HL-60 (cell line): Measurements from ENCODE around the gene PTPRD.

Source experiments
- DNase-seq, 2 experiments: peaks; one replicate each; pipeline ENCODE4 v3.0.0-alpha.2; 2010 to 2020; ENCODE audit warnings: low read depth in 1 of 2, low spot score in 1 of 2
- H3K27ac ChIP-seq: fragments of 250-450 bp; sonication (Bioruptor Pico); replicated peaks from 2 replicates; pipeline ENCODE4 v1.5.1; 2020; ENCODE audit warnings: mild to moderate bottlenecking, moderate library complexity
- H3K27me3 ChIP-seq: fragments of 250-450 bp; sonication (Bioruptor Pico); 2 replicates; pipeline ENCODE4 v1.5.1; 2021; ENCODE audit warnings: mild to moderate bottlenecking, moderate library complexity; ENCODE audit not compliant: insufficient read depth, poor library complexity, severe bottlenecking
- H3K4me3 ChIP-seq: replicated peaks from 2 replicates; pipeline ENCODE4 v1.5.1; 2011; ENCODE audit warnings: mild to moderate bottlenecking, control low read depth, low read length; ENCODE audit not compliant: insufficient read depth
- CTCF ChIP-seq: IDR thresholded peaks from one replicate; pipeline ENCODE4 v1.5.1; 2011; ENCODE audit warnings: low read length, control low read depth, inconsistent platforms; ENCODE audit not compliant: insufficient read depth
- GABPA ChIP-seq: IDR thresholded peaks from 2 replicates; pipeline ENCODE4 v1.6.1; 2012; ENCODE audit warnings: low read depth
- POLR2AphosphoS5 ChIP-seq: IDR thresholded peaks from 2 replicates; pipeline ENCODE4 v1.6.1; 2012; ENCODE audit warnings: low read depth
- SPI1 ChIP-seq: IDR thresholded peaks from 2 replicates; pipeline ENCODE4 v1.6.1; 2012; ENCODE audit warnings: low read depth, mild to moderate bottlenecking, borderline replicate concordance
- TF ChIP-seq, protein P1 (sequence below): IDR thresholded peaks from 2 replicates; pipeline ENCODE4 v1.6.1; 2012; ENCODE audit warnings: low read depth; ENCODE audit not compliant: insufficient replicate concordance

PTPRD gene

GRCh38 chr9:8268881-8269280 lies 2343.9 kb downstream of the PTPRD start:
- H3K27ac ChIP-seq: no peak overlapping the region

DNA sequence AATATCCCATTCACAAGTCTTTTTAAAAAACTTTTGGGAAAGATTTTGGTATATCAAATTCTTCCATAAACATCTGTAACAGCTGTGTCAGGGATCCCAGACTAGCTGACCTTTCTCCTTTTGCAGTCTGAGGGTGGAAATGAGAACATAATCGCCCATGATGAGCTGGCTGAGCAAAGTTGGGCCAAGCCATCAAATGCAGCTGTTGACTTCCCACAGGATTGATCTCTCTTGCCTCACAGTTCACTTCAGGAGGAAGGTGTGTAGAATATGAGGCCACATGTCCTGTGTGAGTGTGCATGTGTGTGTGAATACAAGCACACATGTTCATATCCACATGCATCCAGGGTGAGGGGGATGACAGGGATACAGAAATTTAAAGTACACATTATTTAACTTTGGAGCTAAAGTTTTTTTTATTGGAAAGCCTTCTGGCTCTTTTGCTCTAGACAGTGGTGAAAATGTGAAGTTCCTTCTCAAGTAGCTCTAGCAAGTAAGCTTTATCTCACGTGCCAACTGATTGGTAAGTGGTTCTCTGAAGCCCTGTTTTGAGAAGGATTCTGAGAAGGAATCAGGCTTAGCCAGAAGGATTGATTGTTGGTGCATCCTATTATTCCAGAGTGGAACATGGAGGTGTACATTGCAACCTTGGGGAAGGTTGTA lies 2344.5 kb downstream of the PTPRD start:
- TF ChIP-seq, protein P1, sequence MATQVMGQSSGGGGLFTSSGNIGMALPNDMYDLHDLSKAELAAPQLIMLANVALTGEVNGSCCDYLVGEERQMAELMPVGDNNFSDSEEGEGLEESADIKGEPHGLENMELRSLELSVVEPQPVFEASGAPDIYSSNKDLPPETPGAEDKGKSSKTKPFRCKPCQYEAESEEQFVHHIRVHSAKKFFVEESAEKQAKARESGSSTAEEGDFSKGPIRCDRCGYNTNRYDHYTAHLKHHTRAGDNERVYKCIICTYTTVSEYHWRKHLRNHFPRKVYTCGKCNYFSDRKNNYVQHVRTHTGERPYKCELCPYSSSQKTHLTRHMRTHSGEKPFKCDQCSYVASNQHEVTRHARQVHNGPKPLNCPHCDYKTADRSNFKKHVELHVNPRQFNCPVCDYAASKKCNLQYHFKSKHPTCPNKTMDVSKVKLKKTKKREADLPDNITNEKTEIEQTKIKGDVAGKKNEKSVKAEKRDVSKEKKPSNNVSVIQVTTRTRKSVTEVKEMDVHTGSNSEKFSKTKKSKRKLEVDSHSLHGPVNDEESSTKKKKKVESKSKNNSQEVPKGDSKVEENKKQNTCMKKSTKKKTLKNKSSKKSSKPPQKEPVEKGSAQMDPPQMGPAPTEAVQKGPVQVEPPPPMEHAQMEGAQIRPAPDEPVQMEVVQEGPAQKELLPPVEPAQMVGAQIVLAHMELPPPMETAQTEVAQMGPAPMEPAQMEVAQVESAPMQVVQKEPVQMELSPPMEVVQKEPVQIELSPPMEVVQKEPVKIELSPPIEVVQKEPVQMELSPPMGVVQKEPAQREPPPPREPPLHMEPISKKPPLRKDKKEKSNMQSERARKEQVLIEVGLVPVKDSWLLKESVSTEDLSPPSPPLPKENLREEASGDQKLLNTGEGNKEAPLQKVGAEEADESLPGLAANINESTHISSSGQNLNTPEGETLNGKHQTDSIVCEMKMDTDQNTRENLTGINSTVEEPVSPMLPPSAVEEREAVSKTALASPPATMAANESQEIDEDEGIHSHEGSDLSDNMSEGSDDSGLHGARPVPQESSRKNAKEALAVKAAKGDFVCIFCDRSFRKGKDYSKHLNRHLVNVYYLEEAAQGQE: no peak
- no peak for TF ChIP-seq POLR2AphosphoS5
- no peak for DNase-seq
- Histone ChIP-seq H3K27ac (no peak overlapping the region), H3K27me3 (no peaks in the 10 kb centered on the region), H3K4me3 (no peak overlapping the region)

More at GRCh38 chr9:8268881-8269280, 2343.9 kb downstream of the PTPRD start:
- DNase-seq: no peak
- no peak for TF ChIP-seq POLR2AphosphoS5
- TF ChIP-seq GABPA: no peak
- no peak for TF ChIP-seq SPI1
- no peak for TF ChIP-seq CTCF
- TF ChIP-seq, protein P1: no peak
- Histone ChIP-seq H3K27me3 (no peaks in the 10 kb centered on the region), H3K4me3 (no peak overlapping the region)

DNA sequence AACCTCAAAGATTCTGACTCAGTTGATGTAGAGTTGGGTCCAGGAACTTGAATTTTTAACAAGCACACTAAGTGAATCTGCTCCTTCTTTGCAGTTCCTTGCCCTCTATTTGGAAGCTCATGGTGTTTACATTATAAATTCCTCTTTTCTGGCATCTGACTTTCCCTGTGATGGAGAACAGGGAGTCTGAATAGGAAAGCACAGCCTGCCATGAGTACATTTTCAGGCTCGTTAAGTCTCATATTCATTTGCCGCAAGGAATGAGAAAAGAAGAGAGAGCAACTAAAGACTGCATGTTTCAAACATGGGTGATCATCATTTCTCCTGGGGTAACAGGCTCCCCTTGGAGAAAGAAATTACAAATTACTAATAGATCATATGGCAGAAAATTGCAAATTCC lies 2345.2 kb downstream of the PTPRD start:
- TF ChIP-seq SPI1: no peak
- no peak for TF ChIP-seq GABPA
- no peak for TF ChIP-seq CTCF
- TF ChIP-seq POLR2AphosphoS5: no peak
- TF ChIP-seq, protein P1: no peak
- H3K27ac ChIP-seq: no peak overlapping the region
- H3K4me3 ChIP-seq: no peak overlapping the region
- no peaks in the 10 kb centered on the region for H3K27me3 ChIP-seq
- no peak for DNase-seq
